C4-2B (cell line): Measurements from ENCODE around the gene SLC1A2.

Experiments
- CTCF ChIP-seq: fragments of 450-650 bp; conservative IDR thresholded peaks from 2 replicates; pipeline ENCODE4 v1.5.1; 2017; ENCODE audit warnings: mild to moderate bottlenecking
- ZFX ChIP-seq: fragments of 450-650 bp; IDR thresholded peaks from 2 replicates; pipeline ENCODE4 v1.6.1; 2017

- TF ChIP-seq CTCF, result no peak
- TF ChIP-seq ZFX, result no peak
Measured at GRCh38 chr11:35394941-35395340, 24.4 kb downstream of the SLC1A2 start.
